H9 (cell line): ENCODE results near the gene KLHL14. TPM values are rescaled to one million over a fixed set of nuclear protein-coding genes. Genes with fewer than 3 reads are reported as not detected.

Experiments
- DNase-seq: peaks from one replicate; pipeline ENCODE4 v3.0.0-alpha.2; 2017
- H2AFZ ChIP-seq: one replicate; pipeline ENCODE4 v1.6.1; 2013; ENCODE audit warnings: mild to moderate bottlenecking, low read length, control low read depth, moderate library complexity
- H2AK5ac ChIP-seq: 2 replicates; pipeline ENCODE4 v1.6.1; 2013; ENCODE audit warnings: low read length, control low read depth, mixed read lengths; ENCODE audit not compliant: insufficient read length
- H2BK120ac ChIP-seq: one replicate; pipeline ENCODE4 v1.6.1; 2013; ENCODE audit warnings: low read depth, mild to moderate bottlenecking, low read length, control low read depth, inconsistent platforms; ENCODE audit not compliant: poor library complexity, severe bottlenecking
- H2BK12ac ChIP-seq: 2 replicates; pipeline ENCODE4 v1.6.1; 2013; ENCODE audit warnings: low read length, control low read depth, mixed read lengths, low read depth; ENCODE audit not compliant: insufficient read length
- H2BK15ac ChIP-seq: 2 replicates; pipeline ENCODE4 v1.6.1; 2013; ENCODE audit warnings: low read depth, low read length, control low read depth
- H2BK20ac ChIP-seq: one replicate; pipeline ENCODE4 v1.6.1; 2013; ENCODE audit warnings: low read depth, mild to moderate bottlenecking, low read length, control low read depth, inconsistent platforms; ENCODE audit not compliant: poor library complexity, severe bottlenecking
- H2BK5ac ChIP-seq: 2 replicates; pipeline ENCODE4 v1.6.1; 2013; ENCODE audit warnings: low read length, control low read depth, mixed read lengths; ENCODE audit not compliant: insufficient read length
- H3K14ac ChIP-seq: 2 replicates; pipeline ENCODE4 v1.6.1; 2013; ENCODE audit warnings: low read length, control low read depth; ENCODE audit not compliant: insufficient read depth
- H3K18ac ChIP-seq: 2 replicates; pipeline ENCODE4 v1.6.1; 2013; ENCODE audit warnings: low read depth, mild to moderate bottlenecking, mixed read lengths, low read length, control low read depth; ENCODE audit not compliant: insufficient read length
- H3K23ac ChIP-seq: 2 replicates; pipeline ENCODE4 v1.6.1; 2013; ENCODE audit warnings: low read length, control low read depth, mixed read lengths, low read depth; ENCODE audit not compliant: insufficient read length
- H3K23me2 ChIP-seq: 2 replicates; pipeline ENCODE4 v1.6.1; 2013; ENCODE audit warnings: low read depth, mild to moderate bottlenecking, mixed read lengths, low read length, control low read depth; ENCODE audit not compliant: insufficient read length, poor library complexity, severe bottlenecking
- H3K27ac ChIP-seq: 2 replicates; pipeline ENCODE4 v1.5.1; 2013; ENCODE audit warnings: low read length, control low read depth, mixed read lengths, low read depth; ENCODE audit not compliant: insufficient read length
- H3K27me3 ChIP-seq: 2 replicates; pipeline ENCODE4 v1.6.1; 2013; ENCODE audit warnings: low read length, control low read depth, inconsistent platforms; ENCODE audit not compliant: insufficient read depth
- H3K4ac ChIP-seq: 2 replicates; pipeline ENCODE4 v1.6.1; 2013; ENCODE audit warnings: low read depth, mild to moderate bottlenecking, control low read depth, inconsistent platforms, low read length, moderate library complexity
- H3K4me1 ChIP-seq: 2 replicates; pipeline ENCODE4 v1.6.1; 2013; ENCODE audit warnings: low read length, control low read depth, inconsistent platforms; ENCODE audit not compliant: insufficient read depth
- H3K4me2 ChIP-seq: 2 replicates; pipeline ENCODE4 v1.6.1; 2013; ENCODE audit warnings: low read length, control low read depth, mixed read lengths; ENCODE audit not compliant: insufficient read length, insufficient read depth
- H3K56ac ChIP-seq: 2 replicates; pipeline ENCODE4 v1.6.1; 2013; ENCODE audit warnings: low read depth, mild to moderate bottlenecking, mixed read lengths, low read length, control low read depth; ENCODE audit not compliant: insufficient read length
- H3K79me1 ChIP-seq: 2 replicates; pipeline ENCODE4 v1.6.1; 2013; ENCODE audit warnings: low read depth, mild to moderate bottlenecking, moderate library complexity, low read length, control low read depth, inconsistent platforms; ENCODE audit not compliant: insufficient read depth, poor library complexity, severe bottlenecking
- H3K79me2 ChIP-seq: 2 replicates; pipeline ENCODE4 v1.6.1; 2013; ENCODE audit warnings: low read length, control low read depth, inconsistent platforms; ENCODE audit not compliant: insufficient read depth
- H3K9ac ChIP-seq: 2 replicates; pipeline ENCODE4 v1.6.1; 2013; ENCODE audit warnings: low read length, control low read depth, mixed read lengths; ENCODE audit not compliant: insufficient read length; ENCODE audit errors: extremely low read depth
- H3K9me3 ChIP-seq: one replicate; pipeline ENCODE4 v1.6.1; 2013; ENCODE audit warnings: low read depth, low read length, inconsistent platforms; ENCODE audit not compliant: control insufficient read depth
- H3T11ph ChIP-seq: one replicate; pipeline ENCODE4 v1.6.1; 2013; ENCODE audit warnings: mild to moderate bottlenecking, low read length, control low read depth, inconsistent platforms
- H4K20me1 ChIP-seq: one replicate; pipeline ENCODE4 v1.6.1; 2013; ENCODE audit not compliant: control insufficient read depth, insufficient read length, insufficient read depth
- H4K5ac ChIP-seq: 2 replicates; pipeline ENCODE4 v1.6.1; 2013; ENCODE audit warnings: low read depth, mild to moderate bottlenecking, mixed read lengths, low read length, control low read depth; ENCODE audit not compliant: insufficient read length
- H4K8ac ChIP-seq: replicated peaks from 2 replicates; pipeline ENCODE4 v1.6.1; 2013; ENCODE audit warnings: low read length, control low read depth, mixed read lengths, low read depth; ENCODE audit not compliant: insufficient read length
- H4K91ac ChIP-seq: 2 replicates; pipeline ENCODE4 v1.6.1; 2013; ENCODE audit warnings: low read depth, mild to moderate bottlenecking, moderate library complexity, mixed read lengths, low read length, control low read depth; ENCODE audit not compliant: insufficient read length
- H3K27ac Mint-ChIP-seq, 3 experiments: 2 replicates in 2 of 3; 3 replicates in 1 of 3; pipeline ENCODE4 v1.8.0; 2020 to 2021; ENCODE audit warnings: mixed read lengths in 3 of 3, mild to moderate bottlenecking in 1 of 3, moderate library complexity in 1 of 3
- H3K27me3 Mint-ChIP-seq: 2 replicates; pipeline ENCODE4 v1.8.0; 2021; ENCODE audit warnings: low read depth, mild to moderate bottlenecking, moderate library complexity, mixed read lengths
- H3K36me3 Mint-ChIP-seq, 3 experiments: 2 replicates in 2 of 3; 3 replicates in 1 of 3; pipeline ENCODE4 v1.8.0; 2020 to 2021; ENCODE audit warnings: low read depth in 3 of 3, mixed read lengths in 3 of 3; ENCODE audit not compliant: insufficient read depth in 1 of 3
- H3K4me1 Mint-ChIP-seq, 2 experiments: 2 replicates each; pipeline ENCODE4 v1.8.0; 2020; ENCODE audit warnings: mixed read lengths in 2 of 2
- H3K4me3 Mint-ChIP-seq, 2 experiments: 2 replicates in 1 of 2; 3 replicates in 1 of 2; pipeline ENCODE4 v1.8.0; 2020 to 2021; ENCODE audit warnings: mild to moderate bottlenecking in 2 of 2, mixed read lengths in 2 of 2, moderate library complexity in 1 of 2
- H3K9me3 Mint-ChIP-seq, 2 experiments: 2 replicates in 1 of 2; 3 replicates in 1 of 2; pipeline ENCODE4 v1.8.0; 2020; ENCODE audit warnings: mild to moderate bottlenecking in 2 of 2, mixed read lengths in 2 of 2, moderate library complexity in 1 of 2
- WGBS: extraction: QIAGEN DNeasy Blood & Tissue Kit; methylation state at CpG from one replicate; pipeline ENCODE4 v1.1.7; 2013; ENCODE audit warnings: missing lambda C conversion rate, low lambda C conversion rate, mixed read lengths; ENCODE audit not compliant: insufficient read length; ENCODE audit errors: extremely low coverage; 5-methylcytosine and 5-hydroxymethylcytosine counted together
- total RNA-seq: library from RNA; stranded (reverse); gene quantifications from 2 replicates; pipeline ENCODE4 v1.2.1, GENCODE V29; 2021
- TF ChIP-seq, protein P1 (sequence below): fragments of 200-600 bp; sonication (generic); conservative IDR thresholded peaks from 3 replicates; pipeline ENCODE4 v1.8.0; 2021; ENCODE audit warnings: antibody characterized with exemption, mild to moderate bottlenecking

KLHL14 gene
- total RNA-seq, 1 experiment from 2014 or later = 1.0 TPM

DNA sequence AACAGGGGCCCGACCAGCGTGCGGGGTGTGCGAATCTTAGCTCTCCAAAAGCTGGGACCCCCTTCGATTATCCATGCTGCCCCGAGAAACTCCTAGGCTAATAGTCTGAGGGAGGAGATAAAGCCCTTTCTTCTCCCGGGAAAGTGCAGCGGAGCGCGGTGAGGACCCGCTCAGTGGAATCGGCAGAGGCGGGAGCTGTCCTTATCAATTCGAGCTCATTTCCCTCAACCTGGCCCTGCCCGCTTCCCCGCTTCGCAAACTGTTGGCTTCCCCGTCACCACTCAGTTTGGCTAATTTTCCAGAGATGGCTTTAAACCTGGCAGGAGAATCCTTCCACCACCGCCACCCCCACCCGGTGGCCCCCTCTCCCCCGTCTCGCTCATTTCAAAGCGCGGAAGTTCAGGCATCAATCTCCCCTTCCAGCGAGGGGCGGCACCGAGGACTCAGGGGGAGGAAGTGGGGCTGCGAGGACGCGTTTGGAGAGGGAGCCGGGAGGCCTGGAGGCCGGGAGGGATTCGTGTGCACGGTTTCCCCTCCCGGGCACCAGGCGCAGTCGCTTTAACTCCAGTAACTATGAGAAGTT, 1.6 kb downstream of the KLHL14 start:
- no peak overlapping the region for H3K9ac ChIP-seq
- no peak overlapping the region for H3K27ac ChIP-seq
- no CpG with 5 or more reads among the region's 37 CpGs for WGBS
- H4K5ac ChIP-seq = no peak overlapping the region
- Mint-ChIP-seq H3K27me3 (peaks cover 69% of the 10 kb centered on the region), H3K9me3 (no peaks in the 10 kb centered on the region), H3K4me1 (peaks cover 37 to 43% of the 10 kb centered on the region in 2 experiments), H3K36me3 (no peaks in the 10 kb centered on the region), H3K4me3 (peak overlapping the region; percentile 80 to 97), H3K27ac (peak overlapping the region in 1 of 3 experiments; percentile 80; a peak in 1 of 7 replicates)
- H4K91ac ChIP-seq = no peak overlapping the region
- no peak overlapping the region for H3K56ac ChIP-seq
- H3K9me3 ChIP-seq = no peaks in the 10 kb centered on the region
- no peak overlapping the region for H2BK12ac ChIP-seq
- no peak overlapping the region for H3K14ac ChIP-seq
- peaks cover 34% of the 10 kb centered on the region for H3K23me2 ChIP-seq
- H4K8ac ChIP-seq = no peak overlapping the region
- H3K4me1 ChIP-seq = peaks cover 9% of the 10 kb centered on the region; the same call in 1 of the 2 replicates
- H3K79me1 ChIP-seq = no peaks in the 10 kb centered on the region
- H3K27me3 ChIP-seq = peaks cover 31% of the 10 kb centered on the region
- H3K4me2 ChIP-seq = peak overlapping the region; percentile 94
- no peak overlapping the region for H2AFZ ChIP-seq
- H2BK5ac ChIP-seq = no peak overlapping the region
- H4K20me1 ChIP-seq = no peaks in the 10 kb centered on the region
- H2BK120ac ChIP-seq = no peak overlapping the region
- H3K4ac ChIP-seq = no peak overlapping the region
- no peak overlapping the region for H2AK5ac ChIP-seq
- no peak overlapping the region for H3K23ac ChIP-seq
- H2BK15ac ChIP-seq = no peak overlapping the region
- no peak overlapping the region for H3T11ph ChIP-seq
- no peak overlapping the region for H2BK20ac ChIP-seq
- TF ChIP-seq, protein P1, sequence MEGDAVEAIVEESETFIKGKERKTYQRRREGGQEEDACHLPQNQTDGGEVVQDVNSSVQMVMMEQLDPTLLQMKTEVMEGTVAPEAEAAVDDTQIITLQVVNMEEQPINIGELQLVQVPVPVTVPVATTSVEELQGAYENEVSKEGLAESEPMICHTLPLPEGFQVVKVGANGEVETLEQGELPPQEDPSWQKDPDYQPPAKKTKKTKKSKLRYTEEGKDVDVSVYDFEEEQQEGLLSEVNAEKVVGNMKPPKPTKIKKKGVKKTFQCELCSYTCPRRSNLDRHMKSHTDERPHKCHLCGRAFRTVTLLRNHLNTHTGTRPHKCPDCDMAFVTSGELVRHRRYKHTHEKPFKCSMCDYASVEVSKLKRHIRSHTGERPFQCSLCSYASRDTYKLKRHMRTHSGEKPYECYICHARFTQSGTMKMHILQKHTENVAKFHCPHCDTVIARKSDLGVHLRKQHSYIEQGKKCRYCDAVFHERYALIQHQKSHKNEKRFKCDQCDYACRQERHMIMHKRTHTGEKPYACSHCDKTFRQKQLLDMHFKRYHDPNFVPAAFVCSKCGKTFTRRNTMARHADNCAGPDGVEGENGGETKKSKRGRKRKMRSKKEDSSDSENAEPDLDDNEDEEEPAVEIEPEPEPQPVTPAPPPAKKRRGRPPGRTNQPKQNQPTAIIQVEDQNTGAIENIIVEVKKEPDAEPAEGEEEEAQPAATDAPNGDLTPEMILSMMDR = no peak
- H3K79me2 ChIP-seq = no peaks in the 10 kb centered on the region
- H3K18ac ChIP-seq = no peak overlapping the region
- peak; percentile 45 for DNase-seq
